DMS153 treated with DMSO at 0.1 percent for 48 hours (cell line): Measurements from ENCODE around the gene IER5L.
"Not testable (repeated sequence)": the region's sequence is repeated elsewhere in the genome, so short reads cannot be mapped to it uniquely, and the experiment has no call there.

Experiments
- DNase-seq: peaks from one replicate; lab custom pipeline; 2025; ENCODE audit not compliant: unreplicated experiment; lab: John Stamatoyannopoulos, UW

IER5L gene

GRCh38 chr9:129163198-129163670 is 14.8 kb downstream of the IER5L start:
- not testable (repeated sequence) for DNase-seq

- DNase-seq, result no peak
These were observed 15.4 kb downstream of the IER5L start for GRCh38 chr9:129162497-129163197.

GRCh38 chr9:129161534-129161837 is 16.6 kb downstream of the IER5L start:
- DNase-seq, result no peak

- DNase-seq, result no peak
These were observed 17.1 kb downstream of the IER5L start for GRCh38 chr9:129160712-129161533.

- DNase-seq, result no peak
These were observed 21.9 kb downstream of the IER5L start for GRCh38 chr9:129156163-129156562.

GRCh38 chr9:129154866-129155477 is 23.1 kb downstream of the IER5L start:
- no peak for DNase-seq

- no peak for DNase-seq
These were observed 26.6 kb downstream of the IER5L start for GRCh38 chr9:129151469-129151868.

- DNase-seq, result no peak
These were observed 27.3 kb downstream of the IER5L start for GRCh38 chr9:129150672-129151211.

- no peak for DNase-seq
These were observed 27.9 kb downstream of the IER5L start for GRCh38 chr9:129150122-129150521.

GRCh38 chr9:129149442-129149841 is 28.6 kb downstream of the IER5L start:
- DNase-seq, result no peak

GRCh38 chr9:129148463-129149204 is 29.4 kb downstream of the IER5L start:
- no peak for DNase-seq

- DNase-seq, result no peak
These were observed 31.6 kb downstream of the IER5L start for GRCh38 chr9:129146441-129146941.

GRCh38 chr9:129145841-129146292 is 32.2 kb downstream of the IER5L start:
- DNase-seq, result no peak

- no peak for DNase-seq
These were observed 32.7 kb downstream of the IER5L start for GRCh38 chr9:129145316-129145715.

GRCh38 chr9:129143031-129143927 is 34.8 kb downstream of the IER5L start:
- peak; percentile 46 for DNase-seq

GRCh38 chr9:129142138-129142935 is 35.7 kb downstream of the IER5L start:
- DNase-seq, result no peak

GRCh38 chr9:129141066-129142041 is 36.7 kb downstream of the IER5L start:
- no peak for DNase-seq
